Muscle layer of colon (tissue), 2 donors: Measurements from ENCODE around the gene TOMT.
A peak's percentile ranks its signal among the peaks of the same experiment; 100 is the strongest.

Experiments
- H3K27ac ChIP-seq: one replicate; pipeline ENCODE4 v1.7.0; 2013; ENCODE audit warnings: low read depth, mild to moderate bottlenecking, low read length, moderate library complexity
- H3K27me3 ChIP-seq, 2 donors: one replicate each; pipeline ENCODE4 v1.7.0; 2013; ENCODE audit warnings: low read length in 2 of 2, mild to moderate bottlenecking in 2 of 2; ENCODE audit not compliant: insufficient read depth in 2 of 2, control insufficient read depth in 1 of 2
- H3K36me3 ChIP-seq: one replicate; pipeline ENCODE4 v1.7.0; 2013; ENCODE audit warnings: mild to moderate bottlenecking, low read length; ENCODE audit not compliant: insufficient read depth
- H3K4me1 ChIP-seq: one replicate; pipeline ENCODE4 v1.7.0; 2013; ENCODE audit warnings: mild to moderate bottlenecking, low read length; ENCODE audit not compliant: insufficient read depth
- H3K4me3 ChIP-seq, 2 donors: one replicate each; pipeline ENCODE4 v1.7.0; 2013; ENCODE audit warnings: low read length in 2 of 2, low read depth in 1 of 2, mild to moderate bottlenecking in 1 of 2, moderate library complexity in 1 of 2
- H3K9ac ChIP-seq: one replicate; pipeline ENCODE4 v1.7.0; 2013; ENCODE audit warnings: low read length
- H3K9me3 ChIP-seq: one replicate; pipeline ENCODE4 v1.7.0; 2013; ENCODE audit warnings: mild to moderate bottlenecking, low read length
- donor health status: abdominal sarcoma.
- donor health status: Adenocarcinoma of cecum.

TOMT gene

GRCh38 chr11:72088076-72088808, 17.5 kb upstream of the TOMT start:
- Histone ChIP-seq H3K36me3 (peaks cover 11% of the 10 kb centered on the region), H3K4me1 (peaks cover 12% of the 10 kb centered on the region), H3K9ac (no peak overlapping the region), H3K27ac (no peak overlapping the region), H3K27me3 (no peaks in the 10 kb centered on the region), H3K4me3 (no peak overlapping the region), H3K9me3 (no peaks in the 10 kb centered on the region)

GRCh38 chr11:72091292-72091691, 14.4 kb upstream of the TOMT start:
- Histone ChIP-seq H3K4me3 (no peak overlapping the region), H3K9ac (no peak overlapping the region), H3K9me3 (no peaks in the 10 kb centered on the region), H3K27ac (no peak overlapping the region), H3K27me3 (no peaks in the 10 kb centered on the region), H3K4me1 (peaks cover 12% of the 10 kb centered on the region), H3K36me3 (peaks cover 21% of the 10 kb centered on the region)

- H3K4me1 ChIP-seq, result peaks cover 34% of the 10 kb centered on the region
- H3K27ac ChIP-seq, result no peak overlapping the region
- no peak overlapping the region for H3K9ac ChIP-seq
These were observed 7.0 kb upstream of the TOMT start for GRCh38 chr11:72098741-72099140.

GRCh38 chr11:72100009-72100408, 5.7 kb upstream of the TOMT start:
- Histone ChIP-seq H3K27me3 (no peaks in the 10 kb centered on the region), H3K4me3 (no peak overlapping the region), H3K27ac (no peak overlapping the region), H3K36me3 (peaks cover 42% of the 10 kb centered on the region), H3K9ac (no peak overlapping the region), H3K4me1 (peaks cover 39% of the 10 kb centered on the region), H3K9me3 (no peaks in the 10 kb centered on the region)

More at GRCh38 chr11:72098741-72099140, 7.0 kb upstream of the TOMT start:
- no peaks in the 10 kb centered on the region for H3K9me3 ChIP-seq
- peaks cover 49% of the 10 kb centered on the region for H3K36me3 ChIP-seq
- no peak overlapping the region for H3K4me3 ChIP-seq
- H3K27me3 ChIP-seq, result no peaks in the 10 kb centered on the region

GRCh38 chr11:72100462-72100861, 5.3 kb upstream of the TOMT start:
- H3K27ac ChIP-seq, result no peak overlapping the region

GRCh38 chr11:72102162-72102561, 3.6 kb upstream of the TOMT start:
- Histone ChIP-seq H3K36me3 (peaks cover 32% of the 10 kb centered on the region), H3K4me3 (peak overlapping the region; percentile 79 to 99), H3K27me3 (no peaks in the 10 kb centered on the region), H3K9me3 (no peaks in the 10 kb centered on the region), H3K9ac (peak overlapping the region; percentile 81), H3K27ac (peak overlapping the region; percentile 97), H3K4me1 (peaks cover 39% of the 10 kb centered on the region)

More at GRCh38 chr11:72100462-72100861, 5.3 kb upstream of the TOMT start:
- Histone ChIP-seq H3K4me3 (no peak overlapping the region), H3K36me3 (peaks cover 39% of the 10 kb centered on the region), H3K9me3 (no peaks in the 10 kb centered on the region), H3K4me1 (peaks cover 39% of the 10 kb centered on the region), H3K9ac (no peak overlapping the region), H3K27me3 (no peaks in the 10 kb centered on the region)

GRCh38 chr11:72102631-72102945, 3.1 kb upstream of the TOMT start:
- H3K4me3 ChIP-seq, result peak overlapping the region; percentile 79 to 99
- peak overlapping the region; percentile 97 for H3K27ac ChIP-seq
- H3K27me3 ChIP-seq, result no peaks in the 10 kb centered on the region
- peaks cover 32% of the 10 kb centered on the region for H3K36me3 ChIP-seq
- H3K9ac ChIP-seq, result peak overlapping the region; percentile 81
- H3K4me1 ChIP-seq, result peaks cover 39% of the 10 kb centered on the region
- H3K9me3 ChIP-seq, result no peaks in the 10 kb centered on the region

- Histone ChIP-seq H3K9me3 (no peaks in the 10 kb centered on the region), H3K27ac (peak within 1 kb of the TSS; percentile 97), H3K27me3 (no peaks in the 10 kb centered on the region), H3K36me3 (peaks cover 29% of the 10 kb centered on the region), H3K4me3 (peak within 1 kb of the TSS; percentile 79 to 99), H3K4me1 (peaks cover 39% of the 10 kb centered on the region), H3K9ac (peak within 1 kb of the TSS; percentile 81)
These were observed 2.6 kb upstream of the TOMT start, which contains the start of gene LAMTOR1 for GRCh38 chr11:72102946-72103753. TSS of gene LAMTOR1 (minus strand) at chr11:72103297. CDS start at chr11:72103224, 73 bp downstream.

- Histone ChIP-seq H3K27ac (peak overlapping the region; percentile 88), H3K36me3 (peaks cover 23% of the 10 kb centered on the region), H3K9me3 (no peaks in the 10 kb centered on the region), H3K4me3 (peak overlapping the region in 1 of 2 donors; percentile 69), H3K27me3 (no peaks in the 10 kb centered on the region), H3K4me1 (peaks cover 39% of the 10 kb centered on the region), H3K9ac (peak overlapping the region; percentile 58)
These were observed 2.0 kb upstream of the TOMT start for GRCh38 chr11:72103754-72104167.

GRCh38 chr11:72111300-72112142, 5.8 kb downstream of the TOMT start:
- H3K4me3 ChIP-seq, result peak overlapping the region; percentile 33 to 63
- peak overlapping the region; percentile 96 for H3K27ac ChIP-seq
- no peaks in the 10 kb centered on the region for H3K9me3 ChIP-seq
- H3K27me3 ChIP-seq, result no peaks in the 10 kb centered on the region
- H3K4me1 ChIP-seq, result peaks cover 12% of the 10 kb centered on the region
- peaks cover 28% of the 10 kb centered on the region for H3K36me3 ChIP-seq
- peak overlapping the region; percentile 88 for H3K9ac ChIP-seq
